OCI-LY7 (cell line): Measurements from ENCODE around the gene SLAIN2. TPM values are rescaled to one million over a fixed set of nuclear protein-coding genes. Genes with fewer than 3 reads are reported as not detected.

Experiments used
- BruUV-seq: library from RNA; stranded (reverse); fragments of 400-500 nt; replicated peaks from 2 replicates; lab custom pipeline; 2021; lab: Mats Ljungman, UMichigan
- CTCF ChIA-PET: fragments of 300-600 bp; sonication (Branson Sonifier 250); formaldehyde crosslinking; loops from one replicate; lab custom pipeline; 2022; ENCODE audit warnings: antibody characterized with exemption; ENCODE audit not compliant: unreplicated experiment; lab: Charles Lee
- POLR2A ChIA-PET: fragments of 300-600 bp; sonication (Branson Sonifier 250); formaldehyde crosslinking; loops from one replicate; lab custom pipeline; 2022; ENCODE audit warnings: antibody characterized with exemption; lab: Charles Lee
- DNase-seq: peaks from one replicate; pipeline ENCODE4 v3.0.0-alpha.2; 2015; ENCODE audit warnings: low spot score
- H2AFZ ChIP-seq: fragments of 200-600 bp; sonication (generic), shearing (Covaris generic); 2 replicates; pipeline ENCODE4 v1.6.1; 2014; ENCODE audit warnings: mild to moderate bottlenecking, antibody characterized with exemption, low read length, moderate library complexity
- H3K27ac ChIP-seq: fragments of 200-600 bp; sonication (generic); 2 replicates; pipeline ENCODE4 v1.5.1; 2014; ENCODE audit warnings: mixed run types, low read depth, mild to moderate bottlenecking, moderate library complexity, low read length, inconsistent platforms; ENCODE audit not compliant: poor library complexity, severe bottlenecking
- H3K36me3 ChIP-seq: fragments of 200-600 bp; sonication (generic); 2 replicates; pipeline ENCODE4 v1.6.1; 2014; ENCODE audit warnings: mild to moderate bottlenecking, antibody characterized with exemption, low read length, moderate library complexity, mixed read lengths; ENCODE audit not compliant: insufficient read depth
- H3K4me1 ChIP-seq: fragments of 200-600 bp; sonication (generic); 2 replicates; pipeline ENCODE4 v1.5.1; 2014; ENCODE audit warnings: mild to moderate bottlenecking, low read length; ENCODE audit not compliant: insufficient read depth, poor library complexity, severe bottlenecking
- H3K4me2 ChIP-seq: fragments of 200-600 bp; sonication (generic); 2 replicates; pipeline ENCODE4 v1.6.1; 2014; ENCODE audit warnings: mild to moderate bottlenecking, low read length
- H3K4me3 ChIP-seq: fragments of 200-600 bp; sonication (generic); 2 replicates; pipeline ENCODE4 v1.5.1; 2014; ENCODE audit warnings: mild to moderate bottlenecking, low read depth, low read length; ENCODE audit not compliant: poor library complexity, severe bottlenecking
- H3K79me2 ChIP-seq: fragments of 200-600 bp; sonication (generic); 2 replicates; pipeline ENCODE4 v1.6.1; 2016; ENCODE audit warnings: low read depth, mild to moderate bottlenecking, low read length, moderate library complexity, mixed read lengths; ENCODE audit not compliant: insufficient read depth
- H3K9me2 ChIP-seq: fragments of 200-600 bp; sonication (generic); 2 replicates; pipeline ENCODE4 v1.6.1; 2016; ENCODE audit warnings: mild to moderate bottlenecking, low read length, mixed read lengths; ENCODE audit not compliant: insufficient read depth
- H3K9me3 ChIP-seq: fragments of 200-600 bp; sonication (generic); 2 replicates; pipeline ENCODE4 v1.6.1; 2014; ENCODE audit warnings: mild to moderate bottlenecking, mixed run types, low read length, mixed read lengths
- H4K20me1 ChIP-seq: fragments of 200-600 bp; sonication (generic); 2 replicates; pipeline ENCODE4 v1.6.1; 2014; ENCODE audit warnings: mild to moderate bottlenecking, antibody characterized with exemption, low read length, moderate library complexity, mixed read lengths; ENCODE audit not compliant: insufficient read depth
- CTCF ChIP-seq: fragments of 200-600 bp; sonication (generic); conservative IDR thresholded peaks from 2 replicates; pipeline ENCODE4 v1.5.1; 2014; ENCODE audit warnings: mild to moderate bottlenecking, antibody characterized with exemption, low read length, moderate library complexity, mixed read lengths
- EZH2phosphoT487 ChIP-seq: fragments of 200-600 bp; sonication (generic); IDR thresholded peaks from 2 replicates; pipeline ENCODE4 v1.6.1; 2018; ENCODE audit warnings: low read depth, borderline replicate concordance, mild to moderate bottlenecking, mixed run types, antibody characterized with exemption, low read length, moderate library complexity, mixed read lengths
- intact Hi-C: fragments of 100-400 bp; cut with micrococcal nuclease; formaldehyde crosslinking; loops from one replicate; pipeline ENCODE4 v1.10.0; 2022; ENCODE audit not compliant: unreplicated experiment
- total RNA-seq, 2 experiments: library from RNA; depleted of rRNA in 1 of 2; stranded (reverse); fragments of >200 nt in 1 of 2; shearing (Covaris generic) in 1 of 2; gene quantifications; 2 replicates each; pipeline ENCODE4 v1.2.3, GENCODE V29; 2014 to 2022

Gene SLAIN2
- total RNA-seq, 2 experiments from 2014 or later = 21.1 to 40.2 TPM

DNA sequence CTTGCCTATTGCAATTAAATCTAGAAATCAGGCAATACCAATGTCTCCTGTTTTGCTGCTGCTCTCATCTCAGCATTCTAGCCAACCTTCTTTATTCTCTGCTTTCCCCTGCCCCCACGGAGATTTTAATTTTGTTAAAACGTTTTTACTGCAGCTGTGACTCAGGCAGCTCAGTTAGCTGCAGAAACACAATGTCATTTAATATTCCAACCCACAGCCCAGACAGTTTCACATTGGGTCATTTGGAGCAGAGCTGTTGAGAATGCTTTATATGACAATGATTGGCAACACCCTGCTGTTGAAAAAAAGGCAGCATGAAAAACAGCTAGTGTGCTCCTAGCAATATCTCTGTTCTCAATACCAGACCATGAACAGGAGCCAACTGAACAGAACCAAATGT, 129.2 kb downstream of the SLAIN2 start:
- H3K27ac ChIP-seq = no peak overlapping the region
- BruUV-seq = no TSS peak
- no peaks in the 10 kb centered on the region for H3K36me3 ChIP-seq
- no peaks in the 10 kb centered on the region for H4K20me1 ChIP-seq
- H3K4me2 ChIP-seq = no peak overlapping the region
- no peaks in the 10 kb centered on the region for H3K9me2 ChIP-seq
- no peaks in the 10 kb centered on the region for H3K9me3 ChIP-seq
- H3K4me3 ChIP-seq = no peak overlapping the region
- H2AFZ ChIP-seq = no peak overlapping the region
- POLR2A ChIA-PET = interaction anchor here (0.7 to 0.8 kb wide), 2 partner anchors 50 to 468 kb away, joined by 3 to 4 read pairs; no protein-coding TSS in a partner anchor
- no peak for DNase-seq
- intact Hi-C loops = no loop called here
- H3K79me2 ChIP-seq = no peaks in the 10 kb centered on the region
- H3K4me1 ChIP-seq = no peaks in the 10 kb centered on the region
- TF ChIP-seq EZH2phosphoT487 = no peak
- no peak for TF ChIP-seq CTCF
- CTCF ChIA-PET = no interaction called here

- ChIA-PET CTCF (no interaction called here), POLR2A (interaction anchor here (1.3 kb wide), 1 partner anchor 53 kb away, joined by 3 read pairs; no protein-coding TSS in a partner anchor)
- no peaks in the 10 kb centered on the region for H3K79me2 ChIP-seq
- H2AFZ ChIP-seq = no peak overlapping the region
- H3K27ac ChIP-seq = no peak overlapping the region
- intact Hi-C loops = no loop called here
- no peak for DNase-seq
- no TSS peak for BruUV-seq
- H3K36me3 ChIP-seq = no peaks in the 10 kb centered on the region
- TF ChIP-seq EZH2phosphoT487 = no peak
- no peak for TF ChIP-seq CTCF
- H4K20me1 ChIP-seq = no peaks in the 10 kb centered on the region
- no peaks in the 10 kb centered on the region for H3K9me3 ChIP-seq
- H3K4me2 ChIP-seq = no peak overlapping the region
- no peaks in the 10 kb centered on the region for H3K4me1 ChIP-seq
- H3K4me3 ChIP-seq = no peak overlapping the region
- no peaks in the 10 kb centered on the region for H3K9me2 ChIP-seq
Observed at GRCh38 chr4:48472794-48473193, 131.5 kb downstream of the SLAIN2 start.

GRCh38 chr4:48475770-48476169, 134.4 kb downstream of the SLAIN2 start:
- no peak for DNase-seq
- intact Hi-C loops = no loop called here
- H3K4me2 ChIP-seq = no peak overlapping the region
- no peak overlapping the region for H2AFZ ChIP-seq
- no peak overlapping the region for H3K4me3 ChIP-seq
- CTCF ChIA-PET = interaction anchor here (1.0 kb wide), 1 partner anchor 9 kb away, joined by 3 read pairs; no protein-coding TSS in a partner anchor
- no peak overlapping the region for H3K27ac ChIP-seq
- no peaks in the 10 kb centered on the region for H3K9me2 ChIP-seq
- no peaks in the 10 kb centered on the region for H3K4me1 ChIP-seq
- H3K9me3 ChIP-seq = no peaks in the 10 kb centered on the region
- H4K20me1 ChIP-seq = no peaks in the 10 kb centered on the region
- POLR2A ChIA-PET = interaction anchor here (1.1 to 1.6 kb wide), 2 partner anchors 11 to 90 kb away, joined by 5 to 7 read pairs; no protein-coding TSS in a partner anchor
- H3K36me3 ChIP-seq = no peaks in the 10 kb centered on the region
- TF ChIP-seq CTCF = no peak
- TF ChIP-seq EZH2phosphoT487 = no peak
- no TSS peak for BruUV-seq
- H3K79me2 ChIP-seq = no peaks in the 10 kb centered on the region

Other genes starting within 250 kb of the SLAIN2 start
- not detected in 2 replicates for gene TXK, start 207.3 kb upstream of the SLAIN2 start, total RNA-seq (2014; rRNA removed; shearing (Covaris generic))
- 0.11 and 0.41 TPM in 2 replicates for gene TXK, start 207.3 kb upstream of the SLAIN2 start, total RNA-seq (2022)
- gene TEC, start 71.7 kb upstream of the SLAIN2 start, total RNA-seq (2014; rRNA removed; shearing (Covaris generic)) = 2.1 and 2.5 TPM in 2 replicates
- 10.4 and 11.5 TPM in 2 replicates for gene TEC, start 71.7 kb upstream of the SLAIN2 start, total RNA-seq (2022)
- gene SLC10A4, start 141.8 kb downstream of the SLAIN2 start, total RNA-seq (2014; rRNA removed; shearing (Covaris generic)) = not detected in 2 replicates
- gene SLC10A4, start 141.8 kb downstream of the SLAIN2 start, total RNA-seq (2022) = not detected in 2 replicates
- not detected in 2 replicates for gene ZAR1, start 148.7 kb downstream of the SLAIN2 start, total RNA-seq (2014; rRNA removed; shearing (Covaris generic))
- gene ZAR1, start 148.7 kb downstream of the SLAIN2 start, total RNA-seq (2022) = not detected in 2 replicates